WTC11 (cell line): Measurements from ENCODE around the gene UBXN10.

Experiments
- CTCF ChIP-seq: fragments of 200-600 bp; IDR thresholded peaks from 2 replicates; pipeline ENCODE4 v1.8.0; 2022; ENCODE audit warnings: antibody characterized with exemption
- USF2 ChIP-seq: sonication (generic); formaldehyde crosslinking; IDR thresholded peaks from 2 replicates; pipeline ENCODE4 v1.8.1; 2023; ENCODE audit warnings: mild to moderate bottlenecking, missing genetic modification reagents, moderate library complexity
- ZNF281 ChIP-seq: sonication (generic); formaldehyde crosslinking; IDR thresholded peaks from 2 replicates; pipeline ENCODE4 v1.8.0; 2023; ENCODE audit warnings: mild to moderate bottlenecking, missing genetic modification reagents

- TF ChIP-seq USF2 (no peak), CTCF (no peak), ZNF281 (CRISPR knock-in tag) (no peak)
Measured at GRCh38 chr1:20150326-20150705, 35.6 kb upstream of the UBXN10 start.
